GM19397 (cell line): ENCODE measurements around the gene GPHN.

Experiments used
- ATAC-seq: cut with Tn5 transposase; IDR thresholded peaks from one replicate; pipeline ENCODE4 v1.9.1; 2021; ENCODE audit warnings: mild to moderate bottlenecking, moderate library complexity; ENCODE audit not compliant: unreplicated experiment

GPHN gene

DNA sequence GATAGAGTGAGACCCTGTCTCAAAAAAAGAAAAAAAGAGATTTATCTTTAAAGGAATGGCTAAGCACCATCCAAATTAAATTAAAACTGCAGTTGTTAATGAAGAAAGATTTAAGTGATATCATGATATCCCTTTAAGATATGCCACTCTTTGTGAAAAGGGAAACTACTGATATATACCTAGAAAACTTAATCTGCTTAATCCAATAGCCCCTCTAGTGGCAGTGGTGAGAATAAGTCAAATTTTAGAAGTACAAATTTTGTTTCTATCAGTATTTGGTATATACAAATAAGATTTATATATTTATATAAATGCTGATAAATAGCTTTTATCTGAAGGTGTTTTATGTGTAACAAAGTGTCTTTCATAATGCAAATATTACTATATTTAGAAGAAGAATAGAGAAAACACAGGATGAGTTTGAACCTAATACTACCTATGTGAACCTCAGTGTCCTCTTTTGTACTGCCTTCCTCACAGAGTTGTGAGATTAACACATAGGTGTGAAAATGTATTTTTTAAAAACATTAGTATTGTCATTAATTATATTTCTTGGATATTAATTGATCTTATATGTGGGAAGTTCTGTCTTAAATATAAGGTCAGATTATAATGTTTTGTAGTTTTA lies 629.9 kb downstream of the GPHN start:
- no peak for ATAC-seq

DNA sequence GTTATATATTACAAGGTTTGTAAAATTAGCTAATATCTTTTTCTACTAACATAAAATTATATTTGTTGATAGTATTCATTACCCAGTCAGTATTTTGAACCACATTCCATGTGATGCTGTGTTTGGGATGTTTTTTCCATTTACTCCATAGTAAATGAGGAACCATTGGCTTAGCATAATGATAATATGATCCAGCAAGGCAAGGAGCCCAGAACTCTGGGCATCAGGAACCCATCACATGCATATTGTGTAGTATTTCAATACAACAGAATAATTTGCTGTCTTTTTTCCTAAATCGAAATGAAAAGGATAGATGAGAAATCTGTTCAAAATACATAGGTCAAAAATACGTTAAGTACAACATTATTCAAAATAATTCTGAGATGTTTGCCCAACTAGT lies 632.6 kb downstream of the GPHN start:
- ATAC-seq, result no peak

DNA sequence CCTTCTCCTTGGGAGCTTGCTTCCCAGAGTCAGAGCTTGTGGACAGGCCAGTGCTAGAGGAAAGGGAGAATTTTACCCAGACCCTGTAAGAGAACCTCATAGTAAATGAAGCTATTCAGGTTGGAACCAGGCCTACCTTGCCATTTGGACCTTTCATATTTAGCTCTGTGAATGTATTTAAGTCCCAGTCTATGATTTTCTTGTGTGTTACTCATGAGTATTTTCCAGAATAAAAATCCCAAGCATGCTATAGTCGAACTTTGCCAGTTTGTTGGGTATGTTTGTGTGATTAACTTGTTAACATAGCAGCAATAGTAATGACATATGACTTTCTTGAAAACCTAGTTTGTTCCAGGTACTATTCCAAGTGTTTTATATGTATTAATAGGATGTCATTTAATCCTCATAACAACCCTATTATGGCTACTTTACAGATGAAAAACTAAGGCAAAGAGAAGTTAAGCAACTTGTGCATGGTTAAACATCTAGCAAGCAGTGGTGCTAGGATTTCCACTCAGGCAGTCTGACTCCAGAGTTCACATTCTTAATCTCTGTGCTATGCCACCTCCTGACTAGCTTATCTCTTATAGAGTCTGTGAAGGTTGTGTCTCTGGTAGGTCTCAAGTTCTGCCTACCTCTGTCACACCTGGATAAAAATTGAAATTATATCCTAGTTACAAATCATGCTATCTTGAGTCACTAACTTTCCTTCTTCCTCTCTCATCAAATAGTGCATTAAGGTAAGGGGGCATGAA lies 633.4 kb downstream of the GPHN start:
- ATAC-seq, result no peak

DNA sequence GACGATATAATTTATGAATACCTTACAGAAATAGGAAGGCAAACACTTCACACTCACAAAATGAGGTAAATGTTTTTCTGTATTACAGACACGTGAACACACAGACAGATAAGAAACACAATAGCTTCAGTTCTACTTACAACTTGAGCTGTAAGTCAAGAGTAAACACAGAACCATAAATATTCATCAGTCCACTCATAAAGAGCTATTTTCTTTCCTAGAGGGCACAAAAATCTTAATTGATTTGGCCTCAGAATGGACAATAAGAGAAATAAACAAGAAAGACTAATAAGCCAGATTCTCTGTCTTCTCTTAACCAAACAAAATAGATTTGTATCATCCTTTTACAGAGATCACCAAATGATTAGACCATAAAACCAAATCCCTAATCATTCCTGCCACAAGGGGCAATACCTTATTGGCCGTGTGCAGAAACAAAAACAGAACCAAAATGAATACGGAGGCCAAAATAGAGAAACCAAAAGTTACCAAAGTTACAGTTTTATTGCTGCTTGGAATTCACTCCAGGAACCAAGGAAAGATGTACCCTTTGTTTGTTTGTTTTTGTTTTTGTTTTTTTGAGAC lies 643.2 kb downstream of the GPHN start:
- ATAC-seq, result no peak

DNA sequence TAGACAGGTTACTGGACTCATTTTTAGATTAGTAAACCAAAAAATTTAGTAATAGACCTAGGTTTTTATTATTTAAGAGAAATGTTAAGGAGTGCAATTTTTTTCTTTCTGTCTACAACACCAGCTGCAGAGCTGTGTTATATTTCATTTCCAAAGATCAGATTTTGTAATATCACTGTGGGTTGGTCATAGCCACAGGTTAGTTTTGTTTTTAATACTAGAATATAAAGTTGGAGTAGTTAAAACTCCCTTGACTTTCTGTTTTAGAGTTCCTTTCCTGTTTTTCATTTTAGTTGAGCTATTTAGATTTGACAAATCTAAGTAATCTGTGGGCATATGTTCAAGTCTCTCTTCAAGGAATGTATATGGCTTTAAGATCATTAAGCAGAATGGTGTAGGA lies 650.6 kb downstream of the GPHN start:
- no peak for ATAC-seq

DNA sequence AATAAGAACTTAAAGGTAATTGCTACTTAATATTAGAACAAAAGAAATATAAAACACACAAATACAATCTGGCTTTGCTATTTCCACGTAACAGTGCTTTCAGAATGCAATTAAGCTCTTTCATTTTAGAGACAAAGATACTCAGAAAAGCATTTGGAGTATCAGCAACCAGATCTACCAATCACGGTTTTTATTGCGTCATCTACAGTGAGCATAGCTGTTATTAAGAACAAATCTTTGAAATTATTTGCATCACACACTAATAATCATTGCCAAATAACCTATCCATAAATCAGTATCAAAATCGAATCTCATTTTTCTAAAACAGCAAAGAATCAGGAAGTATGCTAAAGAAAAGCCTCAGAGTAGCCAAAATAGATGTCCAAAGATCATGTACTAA lies 654.4 kb downstream of the GPHN start:
- no peak for ATAC-seq

DNA sequence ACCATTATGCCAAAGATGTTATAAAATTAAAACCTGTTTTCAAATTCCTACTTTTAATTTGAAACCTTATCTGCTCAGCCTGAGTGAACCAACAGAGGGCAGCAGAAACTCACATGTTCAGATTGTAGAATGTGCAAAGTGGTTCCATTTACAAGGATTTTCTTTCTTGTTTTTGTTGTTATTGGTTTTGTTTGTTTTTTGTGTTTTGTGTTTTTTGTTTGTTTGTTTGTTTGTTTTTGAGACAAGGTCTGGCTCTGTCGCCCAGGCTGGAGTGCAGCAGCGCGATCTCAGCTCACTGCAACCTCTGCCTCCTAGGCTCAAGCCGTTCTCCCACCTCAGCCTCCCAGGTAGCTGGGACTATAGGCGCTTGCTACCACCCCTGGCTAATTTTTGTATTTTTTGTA lies 658.5 kb downstream of the GPHN start:
- ATAC-seq, result no peak

DNA sequence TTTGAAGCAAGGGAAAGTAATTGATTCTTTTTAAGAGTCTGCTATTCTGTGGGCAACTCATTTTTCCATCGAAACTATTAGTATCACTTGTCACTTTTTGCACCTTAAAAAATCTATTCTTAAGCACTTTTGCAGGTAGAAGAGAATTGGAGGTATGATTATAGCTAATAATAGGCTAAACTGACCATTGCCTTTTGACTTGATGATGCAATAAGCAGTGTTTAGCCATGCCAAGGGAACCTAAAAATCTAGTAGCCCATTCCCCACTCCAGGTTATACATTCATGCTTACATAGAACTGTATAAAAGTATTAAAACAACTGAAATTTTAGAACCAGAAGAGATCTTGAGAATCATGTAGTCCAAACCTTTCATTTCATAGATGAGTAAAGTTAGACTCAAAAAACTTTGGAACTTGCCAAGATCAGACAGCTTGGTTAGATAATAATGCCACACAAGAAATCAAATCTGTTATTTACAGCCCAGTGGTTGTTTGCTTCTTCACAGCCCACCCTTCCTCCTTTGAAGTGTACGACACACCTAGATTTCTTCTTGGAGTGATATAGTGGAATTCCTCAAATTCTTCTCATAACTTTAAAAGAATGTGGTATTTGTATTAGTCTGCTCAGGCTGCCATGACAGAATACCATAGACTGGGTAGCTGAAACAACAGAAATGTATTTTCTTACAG lies 659.6 kb downstream of the GPHN start:
- ATAC-seq, result no peak

DNA sequence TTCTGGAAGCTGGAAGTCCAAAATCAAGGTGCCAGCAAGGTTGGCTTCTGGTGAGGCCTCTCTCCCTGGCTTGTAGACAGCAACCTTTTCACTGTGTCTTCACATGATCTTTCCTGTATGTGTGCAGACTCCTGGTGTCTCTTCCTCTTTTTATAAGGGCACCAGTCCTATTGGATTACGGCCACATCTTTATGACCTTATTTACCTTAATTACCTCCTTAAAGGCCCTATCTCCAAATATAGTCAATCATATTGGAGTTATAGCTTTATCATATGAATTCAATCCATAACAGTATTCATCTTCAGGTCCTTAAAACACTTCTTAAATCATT lies 660.1 kb downstream of the GPHN start:
- no peak for ATAC-seq

DNA sequence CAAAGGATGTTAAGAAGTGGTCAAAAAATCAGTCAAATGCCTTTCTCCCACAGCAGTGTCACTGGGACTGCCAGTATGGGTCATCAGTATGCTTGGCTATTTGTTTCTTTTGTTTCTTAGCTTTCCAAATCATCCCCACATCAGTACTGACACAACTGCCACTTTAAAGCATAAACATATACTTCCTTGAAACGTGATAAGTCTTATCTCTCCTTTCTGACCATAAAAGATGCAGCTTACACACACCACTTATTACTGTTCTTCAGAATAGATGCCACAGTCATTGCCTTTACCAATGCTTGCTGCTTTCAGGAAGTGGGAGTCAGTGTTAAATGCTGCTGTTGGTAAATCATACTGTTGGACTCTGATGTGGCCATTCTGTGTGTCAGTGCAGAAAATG lies 662.7 kb downstream of the GPHN start:
- no peak for ATAC-seq

DNA sequence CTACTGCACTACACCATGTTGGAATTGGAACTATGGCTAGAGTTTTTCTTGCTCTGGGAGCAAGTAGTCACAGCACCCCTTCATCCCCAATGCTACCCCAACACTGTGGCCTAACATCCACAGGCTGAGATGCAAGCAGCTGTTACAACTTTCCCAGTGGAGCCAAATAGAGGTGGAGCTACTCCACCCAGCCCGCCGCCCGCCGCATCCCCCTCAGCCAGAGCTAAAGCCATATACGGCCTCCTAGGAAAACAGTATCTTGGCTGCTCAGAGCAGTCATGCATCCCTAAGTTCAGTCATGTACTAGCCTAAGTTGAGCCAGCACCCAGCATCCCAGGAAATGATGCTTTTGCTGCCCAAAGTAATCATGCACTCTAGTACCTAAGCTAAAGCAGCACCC lies 664.1 kb downstream of the GPHN start:
- ATAC-seq, result no peak

DNA sequence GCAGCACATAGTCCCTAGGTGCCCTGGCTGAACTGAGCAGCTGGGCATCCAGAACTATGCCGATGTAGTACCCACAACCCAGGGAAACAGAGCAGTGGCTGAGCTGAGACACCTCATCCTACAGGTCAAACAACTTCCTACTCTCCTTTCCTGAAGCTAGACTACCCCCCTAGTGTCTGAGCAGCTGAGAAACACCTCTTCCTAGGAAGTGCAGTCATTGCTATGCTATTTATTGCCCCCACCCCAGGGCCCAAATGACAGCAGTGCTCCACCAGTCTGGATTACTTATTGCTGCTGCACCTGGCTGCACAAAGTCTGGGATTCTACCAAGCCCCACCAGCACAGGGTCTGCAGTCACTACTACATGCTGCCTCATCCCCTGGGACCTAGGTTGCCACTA lies 664.6 kb downstream of the GPHN start:
- ATAC-seq, result no peak

DNA sequence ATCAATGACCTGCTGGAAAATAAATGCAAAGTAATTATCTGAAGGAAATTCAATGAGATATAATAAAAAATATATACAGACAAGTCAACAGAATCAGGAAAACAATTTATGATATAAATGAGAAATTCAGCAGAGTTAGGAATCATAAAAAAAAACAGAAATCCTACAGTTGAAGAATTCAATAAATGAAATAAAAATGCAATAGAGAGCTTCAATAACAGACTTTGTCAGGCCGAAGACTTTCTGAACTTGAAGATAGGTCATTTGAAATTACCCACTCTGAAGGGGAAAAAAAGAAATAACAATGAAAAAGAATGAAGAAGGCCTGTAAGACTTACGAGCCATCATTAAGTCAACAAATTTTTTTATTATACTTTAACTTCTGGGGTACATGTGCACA lies 665.8 kb downstream of the GPHN start:
- no peak for ATAC-seq

DNA sequence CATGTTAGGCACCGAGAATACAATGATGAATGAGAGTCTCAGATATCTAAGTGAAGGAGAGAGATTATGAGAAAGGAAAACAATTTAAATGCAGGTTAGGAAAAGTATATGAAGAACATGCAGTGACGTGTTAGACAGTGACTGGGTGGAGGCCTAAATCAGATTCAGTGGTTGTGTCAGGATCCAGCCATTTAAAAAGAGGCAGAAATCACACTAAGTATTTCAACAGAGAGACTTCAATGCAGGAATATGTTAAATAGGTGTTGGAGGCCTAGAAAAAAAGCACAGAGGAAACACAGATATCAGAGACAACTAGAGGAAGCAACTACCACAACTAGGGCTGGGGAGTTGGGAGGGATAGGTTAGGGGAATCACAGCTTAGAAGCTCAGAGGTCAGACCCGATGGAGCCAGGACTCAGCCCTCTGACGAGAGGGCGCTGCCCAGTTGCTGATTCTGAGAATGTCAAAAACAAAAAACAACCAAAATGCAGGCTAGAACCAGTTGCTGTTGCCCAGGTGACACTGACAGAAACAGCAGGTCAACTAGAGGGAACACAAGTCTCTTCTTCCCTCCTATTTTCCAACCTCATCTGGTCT lies 678.3 kb downstream of the GPHN start:
- ATAC-seq, result no peak

DNA sequence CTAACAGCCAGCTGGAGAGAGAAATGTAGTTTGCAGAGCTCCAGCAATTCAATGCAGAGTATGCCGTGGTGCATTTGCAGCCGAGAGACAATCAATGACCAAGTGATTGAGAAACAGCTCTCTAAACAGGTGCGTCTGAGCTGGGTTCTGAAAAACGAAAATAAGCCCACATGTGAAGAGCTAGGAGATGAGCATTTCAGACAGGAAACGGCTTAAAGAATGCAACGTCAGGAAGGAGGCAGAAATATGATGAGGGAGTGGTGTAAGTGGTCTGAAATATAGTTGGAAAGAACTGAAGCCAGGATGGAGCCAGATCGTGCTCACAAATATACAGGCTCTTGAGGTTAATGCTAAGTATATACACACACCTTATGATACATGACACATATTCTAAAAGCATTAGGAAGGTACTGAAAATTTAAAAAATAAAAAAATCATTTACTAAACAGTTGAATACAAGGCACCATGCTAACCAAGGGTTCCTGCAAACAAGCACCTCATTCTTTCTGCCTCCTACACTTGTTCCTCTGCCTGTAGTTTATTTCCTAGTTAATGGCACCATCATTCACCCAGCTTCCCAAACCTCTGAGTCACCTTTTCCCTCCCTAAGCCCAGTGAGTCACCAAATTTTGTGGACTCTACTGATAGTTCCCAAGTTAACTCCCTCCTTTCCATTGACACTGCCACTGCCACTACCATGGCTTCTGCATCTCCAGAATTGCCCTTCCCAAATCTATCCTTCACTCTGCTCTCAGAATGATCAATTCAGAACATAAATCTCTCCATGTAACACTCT lies 679.0 kb downstream of the GPHN start:
- ATAC-seq, result no peak

DNA sequence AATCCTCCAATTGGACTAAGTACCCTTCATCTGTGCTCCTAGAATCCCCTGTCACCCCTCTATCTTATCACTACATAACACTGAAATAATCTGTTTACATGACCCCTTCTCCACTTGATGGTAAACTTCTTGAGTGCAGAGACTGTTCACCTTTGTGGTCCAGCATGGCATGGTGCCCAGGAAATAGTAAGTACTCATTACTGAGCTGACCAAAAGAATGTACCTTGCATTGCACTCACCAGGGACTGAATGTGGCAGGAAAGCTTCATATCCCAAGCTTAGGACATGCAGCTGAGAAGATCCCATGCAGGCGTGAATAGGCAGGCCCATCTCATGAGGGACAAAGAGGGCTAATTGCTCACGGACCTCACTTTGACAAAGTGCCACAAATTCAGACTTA lies 679.9 kb downstream of the GPHN start:
- no peak for ATAC-seq

DNA sequence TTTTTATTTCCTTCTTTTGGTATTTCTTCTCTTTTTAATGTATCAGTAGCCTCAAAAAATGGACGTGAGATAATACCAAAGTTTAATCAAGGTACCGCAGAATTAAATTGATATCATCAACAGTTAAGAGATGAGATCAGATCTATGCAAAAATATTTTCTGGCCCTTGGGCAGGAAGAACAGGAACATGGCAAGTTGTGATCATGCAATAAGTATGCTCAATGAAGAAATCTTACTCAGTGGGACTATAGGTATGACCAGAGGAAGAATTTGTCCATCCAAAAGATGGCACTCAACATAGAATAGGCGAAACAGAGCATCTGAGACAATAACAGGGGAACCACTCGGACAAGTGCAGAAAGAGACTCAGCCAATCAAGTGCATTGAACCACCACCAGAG lies 680.4 kb downstream of the GPHN start:
- ATAC-seq, result no peak

DNA sequence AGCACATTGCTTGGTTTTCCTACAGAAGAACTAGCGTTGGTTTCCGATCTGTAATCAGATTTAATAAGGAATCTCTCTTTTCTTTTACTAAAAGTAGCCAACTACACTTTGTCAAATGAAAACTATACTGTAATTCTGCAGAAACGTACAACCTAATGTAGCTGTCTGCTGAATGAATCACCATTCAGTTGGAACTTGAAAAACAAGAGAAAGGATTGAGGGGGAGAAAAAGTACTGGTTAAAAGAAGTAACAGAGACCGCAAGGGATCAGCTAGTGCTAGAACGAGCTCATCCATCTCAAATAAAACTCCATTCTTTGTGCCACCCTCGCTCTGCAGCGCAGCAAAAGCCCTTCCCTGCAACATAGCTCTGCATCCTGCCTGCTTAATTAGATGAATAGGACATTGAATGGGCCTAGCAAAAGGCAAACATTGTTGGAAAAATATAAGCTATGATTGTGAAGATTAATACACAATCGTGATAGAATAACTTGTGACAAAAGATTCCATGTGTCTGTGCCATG lies 683.9 kb downstream of the GPHN start:
- no peak for ATAC-seq

DNA sequence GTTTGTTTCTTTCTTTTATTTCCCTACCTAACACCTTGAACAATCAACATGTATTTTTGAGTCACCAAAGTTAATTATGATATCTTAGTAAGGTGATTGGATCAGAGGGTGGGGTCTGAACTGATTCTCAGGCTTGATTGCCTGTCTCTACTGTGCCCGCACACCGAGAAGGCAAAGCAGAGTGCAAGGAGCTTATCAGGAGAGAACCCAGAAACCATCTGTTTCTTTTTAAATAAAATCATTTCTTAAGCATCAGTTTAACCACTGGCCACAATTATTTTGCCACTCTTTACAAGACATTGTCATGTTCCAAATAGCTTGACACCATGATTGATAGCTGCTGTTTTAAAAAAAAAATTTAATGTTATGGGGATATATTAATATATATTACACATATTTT lies 684.4 kb downstream of the GPHN start:
- ATAC-seq, result no peak

DNA sequence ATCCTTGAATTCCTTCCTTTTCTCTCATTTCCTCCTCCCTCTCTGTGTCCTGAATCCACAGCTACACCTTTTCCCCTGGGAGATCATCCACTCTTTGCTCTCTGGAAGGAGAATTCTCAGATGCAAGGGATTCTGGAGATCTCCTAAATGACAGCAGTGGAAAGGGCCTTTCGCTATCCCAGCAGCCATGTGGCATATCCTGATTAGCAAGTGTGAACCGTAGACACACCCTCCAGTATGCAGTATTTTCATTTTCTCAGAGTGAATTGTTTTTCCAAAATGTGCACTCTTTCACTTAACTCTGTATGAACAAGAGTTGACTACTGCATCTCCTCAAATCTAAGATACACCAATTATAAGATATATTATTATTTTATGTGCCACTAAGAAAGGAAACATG lies 687.3 kb downstream of the GPHN start:
- ATAC-seq, result no peak

DNA sequence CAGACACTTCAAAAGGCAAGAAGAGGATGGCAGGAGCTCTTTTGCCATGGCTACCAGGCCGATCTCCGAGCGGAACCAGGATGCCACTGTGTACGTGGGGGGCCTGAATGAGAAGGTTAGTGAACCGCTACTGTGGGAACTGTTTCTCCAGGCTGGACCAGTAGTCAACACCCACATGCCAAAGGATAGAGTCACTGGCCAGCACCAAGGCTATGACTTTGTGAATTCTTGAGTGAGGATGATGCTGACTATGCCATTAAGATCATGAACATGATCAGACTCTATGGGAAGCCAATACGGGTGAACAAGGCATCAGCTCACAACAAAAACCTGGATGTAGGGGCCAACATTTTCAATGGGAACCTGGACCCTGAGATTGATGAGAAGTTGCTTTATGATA lies 691.1 kb downstream of the GPHN start:
- ATAC-seq, result no peak
